DMS114 treated with DMSO at 0.1 percent for 48 hours (cell line): ENCODE results near the gene ATXN7L3.

Experiments
- DNase-seq: peaks from one replicate; lab custom pipeline; 2025; ENCODE audit not compliant: unreplicated experiment; lab: John Stamatoyannopoulos, UW

Gene ATXN7L3

DNA sequence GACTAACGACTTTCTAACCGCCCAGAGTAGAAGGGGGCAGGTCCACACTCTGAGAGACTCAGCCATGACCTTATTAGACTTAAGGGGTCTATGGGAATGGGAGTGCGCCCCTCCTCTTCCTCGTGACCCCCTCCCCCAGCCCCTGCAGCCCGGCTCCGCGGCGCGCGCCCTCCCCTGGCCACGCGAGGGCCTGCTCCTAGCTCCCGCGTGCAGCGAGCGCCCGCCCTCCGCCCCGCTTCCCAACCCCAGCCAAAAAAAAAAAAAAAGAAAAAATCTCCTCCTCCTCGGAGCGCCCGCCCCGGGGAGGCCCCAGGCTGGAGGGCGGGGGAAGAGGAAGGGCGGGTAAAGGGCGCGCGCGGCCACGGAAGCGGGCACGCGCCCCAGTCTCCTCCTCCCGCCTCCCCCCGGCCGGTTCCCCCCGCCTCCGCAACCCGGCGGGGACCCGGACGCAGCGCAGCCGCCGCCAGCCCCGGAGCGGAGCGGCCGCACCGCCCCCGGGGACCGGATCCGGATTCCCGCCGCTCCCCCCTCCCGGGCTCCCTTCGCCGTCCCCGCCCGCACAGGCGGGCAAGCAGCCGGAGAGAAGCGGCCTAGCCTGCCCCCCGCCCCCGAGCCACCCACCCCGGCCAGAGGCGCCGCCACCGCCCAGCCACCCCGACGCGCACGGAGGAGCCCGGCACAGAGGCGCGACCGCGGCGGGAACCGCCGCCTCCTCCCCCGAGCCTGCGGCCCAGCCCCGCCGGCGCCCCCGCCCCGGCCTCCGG lies 18.8 kb upstream of the ATXN7L3 start:
- DNase-seq, result peak; percentile 57

DNA sequence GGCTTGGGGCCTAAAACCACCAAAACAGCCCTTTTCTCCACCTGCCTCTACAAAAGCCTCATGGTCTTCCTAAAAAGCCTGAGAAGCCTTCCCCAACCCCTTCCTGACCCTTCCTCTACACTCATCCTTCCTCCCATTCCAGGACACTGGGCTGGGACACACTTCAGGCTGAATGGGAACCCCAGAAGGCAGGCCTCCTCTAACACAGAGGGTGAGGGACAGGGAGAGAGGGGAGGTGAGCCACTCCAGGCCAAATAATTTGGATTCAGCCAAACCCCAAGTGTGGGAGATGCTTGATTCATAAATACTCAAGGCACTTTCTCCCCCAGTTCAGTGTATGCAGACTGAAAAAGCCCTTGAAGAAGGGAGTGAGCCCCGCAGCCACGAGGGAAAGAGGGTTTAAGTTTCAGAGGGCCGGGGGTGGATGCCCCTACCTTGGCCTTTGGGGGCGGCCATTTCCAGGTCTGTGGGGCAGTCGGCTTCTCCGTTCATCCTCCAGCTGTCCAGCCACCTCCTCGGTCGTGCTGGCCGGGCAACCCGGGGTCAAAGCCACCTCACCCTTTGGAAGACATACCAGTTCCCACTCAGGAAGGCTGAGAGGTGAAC lies 18.2 kb upstream of the ATXN7L3 start:
- DNase-seq, result no peak

DNA sequence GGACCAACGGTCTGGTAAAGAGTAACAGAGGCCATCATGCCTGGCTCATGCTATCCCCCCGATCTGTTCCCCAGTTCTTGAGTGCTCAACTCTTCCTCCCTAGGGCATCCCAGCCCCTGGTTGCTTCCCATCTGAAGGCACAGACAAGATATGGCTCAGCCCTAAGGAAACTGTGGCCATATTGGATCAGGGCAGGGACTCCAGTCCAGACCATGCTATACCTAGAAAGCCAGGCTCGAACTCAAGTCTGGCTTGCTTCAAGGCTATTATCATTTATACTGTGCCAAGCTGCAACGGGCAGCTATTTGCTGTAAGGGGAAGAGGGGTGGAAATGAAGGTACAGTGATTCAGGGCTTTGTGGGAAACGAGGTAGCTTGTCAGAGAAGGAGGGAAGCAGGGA lies 17.0 kb upstream of the ATXN7L3 start:
- DNase-seq, result no peak

DNA sequence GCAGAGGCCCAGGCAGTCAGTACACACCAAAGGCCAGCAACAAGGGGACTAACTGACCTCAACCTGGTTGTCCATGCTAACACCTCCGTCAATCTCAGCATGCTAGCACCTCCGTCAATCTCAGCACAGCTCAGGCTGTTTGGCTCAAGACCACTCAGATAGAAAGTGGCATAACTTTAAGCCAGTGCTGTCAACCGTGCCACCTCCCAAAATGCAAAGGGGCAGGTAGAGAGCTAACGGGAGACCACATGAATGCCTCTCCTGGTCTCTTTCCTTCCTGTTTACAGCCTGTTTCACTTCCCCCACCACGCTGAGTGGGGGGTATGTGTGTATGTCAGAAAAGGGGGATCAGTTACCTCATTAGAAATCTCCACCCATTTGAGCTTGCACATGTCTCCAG lies 16.5 kb upstream of the ATXN7L3 start:
- DNase-seq, result no peak

DNA sequence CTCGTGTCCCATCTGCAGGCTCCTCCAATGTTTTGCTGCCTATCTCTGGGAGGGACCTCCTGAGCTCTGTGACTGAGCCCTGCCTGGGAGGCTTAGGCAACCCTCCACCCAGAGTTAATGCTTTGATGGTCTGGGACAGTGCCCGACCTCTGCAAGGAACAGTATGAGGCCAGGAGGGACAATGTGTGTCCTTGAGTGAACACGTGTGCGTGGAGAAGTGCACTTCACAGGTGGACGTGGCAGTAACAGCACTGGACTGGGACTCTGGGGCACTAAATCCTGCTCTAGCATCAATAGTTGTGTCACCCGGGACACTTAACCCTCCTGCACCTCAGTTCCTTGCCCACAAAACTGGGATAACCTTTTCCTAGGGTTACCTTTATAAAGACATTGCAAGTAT lies 15.2 kb upstream of the ATXN7L3 start:
- DNase-seq, result no peak

DNA sequence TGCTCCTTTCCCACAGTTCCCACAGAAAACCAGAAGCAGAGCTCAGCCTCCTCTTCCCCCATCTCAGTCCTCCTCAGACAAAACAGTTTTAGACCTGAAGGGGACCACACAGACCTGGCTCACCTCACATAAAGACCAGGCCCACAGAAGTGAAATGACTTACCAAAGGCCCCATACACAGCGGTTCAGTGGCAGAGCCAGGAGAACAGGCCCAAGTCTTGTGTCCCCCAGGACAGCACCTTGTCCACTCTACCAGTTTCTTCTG lies 14.5 kb upstream of the ATXN7L3 start:
- no peak for DNase-seq

DNA sequence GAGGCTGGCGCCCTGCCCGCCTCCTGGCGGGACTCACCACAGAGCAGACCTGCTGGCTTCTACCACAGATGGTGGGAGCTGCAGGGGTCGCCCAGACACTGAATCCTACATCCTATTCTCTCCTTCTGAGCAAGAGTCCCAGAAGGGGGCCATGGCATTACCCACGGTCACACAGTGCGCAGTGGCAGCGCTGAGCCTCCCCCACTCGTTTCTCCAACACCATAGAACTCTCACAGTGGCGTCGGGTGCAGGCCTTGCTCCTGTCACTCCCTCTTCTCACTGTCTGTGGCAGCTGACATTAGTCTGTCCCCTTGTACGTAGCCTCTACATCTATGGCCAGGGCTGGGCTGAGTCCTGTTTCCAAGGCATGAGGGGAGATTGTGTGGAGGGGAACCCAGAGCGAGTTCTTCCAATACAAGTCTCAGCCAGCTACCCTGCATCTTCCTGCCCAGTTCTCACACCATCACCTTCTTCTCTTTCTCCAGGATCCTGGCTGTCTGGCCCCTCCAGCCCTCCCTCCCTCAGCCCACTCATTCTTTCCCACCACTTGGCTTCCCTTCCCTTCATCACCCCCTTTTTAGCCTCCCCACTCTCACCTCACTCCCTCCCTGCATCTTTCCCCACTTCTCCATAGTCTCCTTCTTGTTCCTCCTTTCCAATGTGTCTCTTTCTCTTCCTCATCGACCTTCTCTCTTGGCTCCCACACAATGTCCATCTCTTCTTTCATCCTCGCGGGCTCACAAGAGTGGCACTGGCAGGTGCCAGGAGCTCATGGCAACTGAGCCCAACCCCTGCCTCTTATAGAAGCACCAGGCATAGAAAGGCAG lies 13.9 kb upstream of the ATXN7L3 start:
- DNase-seq, result no peak

DNA sequence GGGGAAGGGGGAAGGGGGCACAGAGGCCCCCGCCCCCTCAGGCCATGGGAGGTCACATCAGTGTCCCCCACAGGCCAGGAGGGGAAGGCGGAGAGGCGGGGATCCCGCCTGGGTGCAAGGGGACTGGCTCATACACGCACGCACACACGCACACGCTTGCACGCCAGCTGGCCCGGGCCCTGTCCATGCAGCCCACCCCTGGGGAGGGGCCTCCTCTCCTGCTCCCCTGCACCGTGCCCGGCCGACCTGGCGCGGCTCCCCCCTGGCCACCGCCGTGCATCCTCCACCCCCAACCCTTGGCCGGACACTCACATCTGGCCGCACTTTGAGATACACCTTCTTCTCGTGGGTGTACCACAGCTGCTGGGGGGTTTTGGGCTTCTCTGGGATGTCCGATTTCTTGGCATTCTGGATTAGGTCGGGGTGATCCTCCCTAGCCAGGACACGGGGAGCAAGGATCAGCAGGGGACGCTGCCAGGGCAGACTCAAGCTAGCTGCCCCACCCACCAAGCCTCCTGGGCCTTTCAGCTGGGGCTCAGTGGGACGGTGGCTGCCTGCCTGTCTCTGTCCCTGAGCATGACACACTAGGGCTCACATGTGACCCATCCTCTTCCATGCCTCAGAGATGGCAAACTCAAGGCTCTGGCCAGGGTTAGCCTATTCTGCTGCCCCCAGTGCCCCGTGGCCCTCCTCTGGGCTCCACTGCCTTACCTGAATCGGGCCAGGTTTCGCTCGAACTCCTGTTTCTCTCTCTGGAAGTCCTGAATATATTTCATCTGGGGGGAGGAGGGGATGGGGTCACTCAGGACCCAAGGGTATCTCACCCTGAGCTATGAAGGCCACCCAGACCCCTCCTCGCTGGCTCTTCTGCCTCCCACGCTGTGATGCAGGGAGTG lies 13.1 kb upstream of the ATXN7L3 start:
- DNase-seq, result no peak

DNA sequence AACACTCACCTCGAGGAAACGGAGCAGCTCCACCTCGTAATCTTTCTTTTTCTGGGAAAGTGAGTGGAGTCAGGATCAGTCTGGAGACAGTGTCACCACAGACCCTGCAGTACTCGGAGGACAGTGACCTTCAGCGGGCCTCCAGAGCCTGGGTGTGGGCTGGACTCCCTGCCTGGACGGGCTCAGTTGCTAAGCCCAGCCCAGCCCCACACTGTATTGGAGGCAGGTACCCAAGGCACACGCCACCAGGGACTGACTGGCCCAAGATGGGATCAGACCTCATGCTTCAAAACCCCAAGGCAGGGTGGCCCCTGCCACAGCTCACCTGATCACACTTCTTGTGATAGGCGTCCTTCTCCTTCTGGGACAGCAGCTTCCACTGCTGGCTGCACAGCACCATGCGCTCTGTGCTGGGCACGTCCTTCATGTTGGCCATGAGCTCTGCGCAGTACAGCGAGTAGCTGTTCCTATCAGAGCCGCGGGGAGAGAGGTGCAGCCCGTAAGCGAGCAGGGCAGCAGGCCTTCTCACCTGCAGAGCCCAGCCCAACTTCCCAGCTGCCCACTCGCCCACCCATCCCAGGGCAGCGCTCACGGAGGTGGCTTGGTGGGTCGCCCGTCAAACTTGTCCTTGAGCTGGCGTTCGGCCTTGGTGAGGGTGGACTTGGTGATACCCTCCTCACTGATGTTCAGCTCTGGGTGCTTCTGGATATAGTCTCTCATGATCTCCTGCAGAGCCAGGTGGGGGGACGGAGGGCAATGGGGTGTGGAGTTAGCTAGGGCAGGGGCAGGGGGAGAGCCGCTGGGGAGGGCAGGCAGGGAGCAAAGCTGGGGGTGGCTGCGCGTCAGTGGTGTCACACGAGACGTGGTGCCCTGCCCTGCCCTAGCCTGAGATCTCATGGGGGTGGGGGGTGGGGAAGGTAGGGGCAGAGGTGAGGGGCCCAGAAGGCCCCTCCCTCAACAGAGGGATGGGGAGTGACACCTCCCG lies 11.9 kb upstream of the ATXN7L3 start:
- DNase-seq, result no peak

DNA sequence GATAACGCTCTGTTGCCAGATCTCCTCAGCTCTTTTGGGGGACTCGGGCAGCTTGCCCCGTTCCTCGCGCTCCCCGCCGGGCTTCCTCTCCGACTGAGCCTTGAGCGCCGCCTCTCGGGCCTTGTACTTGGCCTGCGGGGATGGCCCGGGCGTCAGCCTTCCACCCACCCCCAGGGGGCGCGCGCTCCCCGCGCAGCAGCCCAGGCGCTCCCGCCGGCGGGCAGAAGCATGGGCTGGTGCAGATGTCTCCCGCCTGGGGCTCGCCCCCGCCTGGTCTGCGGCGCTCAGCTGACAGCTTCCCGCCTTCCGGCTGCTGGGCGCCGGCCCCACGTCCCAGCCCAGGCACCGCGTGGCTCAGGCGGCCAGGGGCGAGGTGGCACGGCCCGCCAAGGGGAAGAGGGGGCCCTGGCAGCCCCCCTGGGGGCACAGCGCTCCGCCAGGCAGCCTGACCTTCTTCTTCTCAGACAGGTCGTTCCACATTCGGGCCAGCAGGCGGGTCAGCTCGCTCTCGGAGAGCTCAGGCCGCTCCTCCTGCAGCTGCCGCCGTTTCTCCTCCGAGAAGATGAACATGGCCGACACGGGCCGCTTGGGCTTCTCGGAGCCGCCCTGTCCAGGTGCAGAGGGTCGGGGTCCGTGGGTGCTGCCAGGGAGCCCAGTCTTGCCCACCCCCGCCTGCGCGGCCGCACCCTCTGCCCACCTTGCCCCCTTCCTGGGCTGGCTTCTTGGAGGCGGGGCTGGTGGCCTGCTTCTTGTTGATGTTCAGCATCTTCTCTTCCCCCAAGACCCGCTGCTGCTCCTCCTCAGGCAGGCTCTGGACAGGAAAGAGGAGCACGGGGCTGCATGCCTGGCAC lies 10.9 kb upstream of the ATXN7L3 start:
- DNase-seq, result no peak

DNA sequence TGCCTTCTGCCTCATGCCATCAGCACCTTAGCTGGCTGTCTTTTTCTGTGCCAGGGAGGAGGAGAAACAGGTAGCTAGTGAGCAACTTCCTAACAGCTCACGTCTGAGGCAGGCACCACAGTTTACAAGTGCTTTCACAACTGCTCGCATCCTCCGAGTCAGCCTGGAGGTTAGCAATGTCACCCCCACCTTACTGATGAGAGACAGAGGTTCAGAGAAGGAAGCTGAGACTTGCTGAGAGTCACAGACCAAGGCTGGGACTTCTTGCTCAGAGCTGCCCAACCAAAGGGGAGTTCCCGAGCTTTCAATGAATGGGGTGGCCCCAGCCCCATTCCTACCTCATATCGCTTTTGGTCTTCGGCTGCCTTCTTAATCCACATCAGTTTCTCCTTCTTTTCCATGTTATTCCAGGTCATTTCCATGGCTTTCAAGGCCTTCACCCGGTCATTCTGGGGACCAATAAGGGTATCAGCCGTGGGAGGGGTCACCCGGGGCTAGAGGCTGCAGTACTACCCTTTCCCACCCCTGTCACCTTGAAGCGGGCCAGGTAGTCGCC lies 10.2 kb upstream of the ATXN7L3 start:
- no peak for DNase-seq

DNA sequence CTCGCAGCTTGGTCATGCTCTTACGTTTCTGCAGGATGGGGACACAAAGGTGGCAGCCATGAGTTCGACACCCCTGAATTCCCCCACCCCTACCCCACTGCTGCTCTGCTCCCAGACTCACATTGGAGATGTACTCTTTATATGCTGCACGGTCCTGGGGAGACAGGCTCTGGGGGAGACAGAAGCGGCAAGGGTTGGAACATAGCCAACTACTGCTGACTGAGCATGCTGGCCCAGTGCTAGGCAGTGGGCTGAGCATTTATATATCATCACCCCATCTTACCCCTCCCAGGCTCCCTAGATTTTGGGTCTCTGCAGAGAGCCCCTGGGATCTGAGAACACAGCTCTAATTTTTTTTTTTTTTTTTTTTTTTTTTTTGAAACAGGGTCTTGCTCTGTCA lies 8.1 kb upstream of the ATXN7L3 start:
- no peak for DNase-seq

DNA sequence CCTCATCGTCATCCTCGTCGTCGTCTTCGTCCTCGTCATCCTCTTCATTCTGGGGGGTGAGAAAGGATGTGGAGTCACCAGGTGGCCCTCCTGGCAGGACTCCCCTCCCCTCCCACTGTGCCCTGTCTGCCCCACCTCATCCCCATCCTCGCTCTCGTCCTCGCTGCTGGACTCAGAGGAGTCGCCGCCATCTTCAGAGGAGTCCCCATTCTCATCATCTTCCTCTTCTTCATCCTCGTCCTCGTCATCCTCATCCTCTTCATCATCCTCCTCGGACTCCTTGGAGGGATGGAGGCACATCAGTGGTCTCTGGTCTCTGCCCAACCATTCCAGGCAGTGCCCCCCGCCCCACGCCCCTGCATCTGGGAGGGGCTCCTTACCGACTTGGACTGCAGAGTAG lies 7.6 kb upstream of the ATXN7L3 start:
- DNase-seq, result no peak

DNA sequence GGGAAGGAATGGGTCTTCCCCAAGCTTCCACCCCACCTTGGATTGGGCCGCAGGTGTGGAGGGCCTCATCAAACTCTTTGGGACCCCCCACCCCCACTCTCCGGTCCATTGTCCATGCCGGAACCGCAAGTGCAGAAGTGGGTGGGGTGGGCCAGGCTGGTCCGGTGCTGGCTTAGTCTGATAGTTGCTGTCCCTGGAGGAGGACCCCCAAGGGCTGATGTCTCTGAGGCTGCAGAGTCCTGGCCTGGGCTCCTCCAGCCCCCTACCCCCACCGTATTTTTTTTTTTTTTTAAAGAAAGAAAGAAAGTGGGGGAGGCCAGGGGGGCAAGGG lies 7.1 kb upstream of the ATXN7L3 start:
- no peak for DNase-seq

DNA sequence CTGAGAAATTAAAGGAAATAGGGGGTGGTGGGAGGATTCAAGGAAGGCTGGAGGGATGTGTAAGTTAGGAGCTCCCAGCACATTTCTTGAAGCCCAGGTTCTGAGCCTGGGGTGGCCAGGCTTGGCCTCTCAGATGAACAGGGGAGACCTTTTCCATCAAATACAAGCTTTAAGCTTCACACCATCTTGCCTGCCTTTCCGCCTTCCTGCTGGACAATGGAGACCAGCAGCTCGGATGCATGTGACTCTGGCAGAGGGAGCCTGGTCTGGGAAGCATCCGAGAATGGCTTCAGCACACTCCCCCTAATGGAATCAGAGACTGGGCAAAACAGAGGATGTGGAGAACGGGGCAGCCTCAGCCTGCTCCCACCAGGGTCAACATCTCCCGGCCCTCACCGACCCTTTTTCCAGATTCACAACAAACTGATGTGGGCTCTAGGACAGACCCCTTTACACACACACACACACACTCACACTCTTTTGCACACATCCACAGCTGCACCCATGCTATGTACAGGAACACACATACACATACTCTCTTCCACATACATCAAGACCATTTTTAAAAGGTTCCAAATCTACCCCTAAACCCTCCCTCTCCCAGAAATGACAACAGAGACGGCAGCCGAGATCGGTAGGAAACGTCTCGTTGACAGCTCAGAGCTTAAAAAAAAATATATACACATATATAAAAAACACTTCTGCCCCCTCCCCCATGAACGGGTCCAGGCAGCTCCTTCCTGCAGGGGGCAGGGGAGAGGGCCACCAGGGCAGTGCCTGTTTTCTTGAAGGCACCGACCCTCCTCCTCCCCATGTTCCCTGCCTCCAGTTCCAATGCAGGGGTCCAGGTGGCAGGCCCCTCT lies 6.5 kb upstream of the ATXN7L3 start:
- DNase-seq, result no peak

DNA sequence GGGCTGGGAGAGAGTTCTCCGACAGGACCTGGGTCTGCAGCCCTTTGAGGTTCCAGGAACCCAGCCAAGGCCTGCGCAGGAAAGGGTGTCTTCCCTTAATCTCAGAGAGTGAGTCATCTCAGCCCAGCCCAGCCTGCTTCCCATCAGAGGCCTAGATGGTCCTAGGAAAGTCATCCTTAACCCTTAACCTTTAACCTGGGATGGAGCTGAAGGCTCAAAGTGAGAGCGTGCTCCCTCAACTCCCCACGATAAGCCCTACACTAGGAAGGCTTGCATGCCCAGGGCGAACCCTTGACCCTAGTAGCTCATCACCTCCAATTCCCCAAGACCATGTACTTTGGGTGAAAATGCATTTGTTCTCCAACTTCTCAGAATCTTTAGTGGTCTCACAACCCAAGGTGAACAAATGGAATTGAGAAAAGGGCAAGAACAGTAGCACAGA lies 4.8 kb upstream of the ATXN7L3 start:
- DNase-seq, result no peak

DNA sequence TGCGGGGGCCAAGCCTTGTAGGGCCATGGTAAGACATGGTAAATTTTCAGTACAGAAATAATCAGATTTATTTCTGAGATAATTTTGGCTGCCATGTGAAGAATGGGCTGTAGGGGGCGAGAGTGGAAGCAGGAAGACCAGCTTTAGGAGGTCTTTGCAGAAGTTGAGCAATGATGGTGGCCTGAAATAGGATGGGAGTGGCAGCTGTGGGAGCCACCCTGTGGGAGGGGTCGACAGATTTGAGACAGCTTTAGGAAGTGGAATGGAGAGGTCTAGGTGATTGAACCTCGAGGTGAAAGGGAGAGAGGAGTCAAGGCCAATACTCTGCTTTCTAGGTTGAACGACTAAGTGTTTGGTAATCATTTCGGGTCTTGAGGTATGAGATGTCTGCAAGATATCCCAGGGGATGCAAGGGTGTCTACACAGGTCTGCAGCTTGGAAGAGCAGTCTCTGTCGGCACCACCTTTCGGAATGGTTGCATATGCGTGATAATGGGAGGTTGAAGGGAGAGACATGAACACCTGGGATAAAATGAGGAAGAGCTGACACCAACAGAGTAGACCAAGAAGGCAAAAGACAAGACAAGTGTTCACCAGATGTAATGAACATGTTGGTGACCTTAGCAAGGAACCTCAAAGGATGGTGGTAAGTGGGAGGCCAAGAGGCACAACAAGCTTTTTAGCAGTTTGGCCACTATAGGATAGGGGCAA lies 4.2 kb upstream of the ATXN7L3 start:
- DNase-seq, result peak; percentile 52
